HEK293 (cell line): ENCODE results near the gene LAMA4.
A peak's percentile ranks its signal among the peaks of the same experiment; 100 is the strongest.

Experiments used
- CTCF ChIA-PET: fragments of 350-600 bp; formaldehyde crosslinking; extraction: SDS; loops from one replicate; lab custom pipeline; 2021; ENCODE audit warnings: antibody characterized with exemption; lab: Yijun Ruan, JAX
- POLR2A ChIA-PET: fragments of 300-600 bp; formaldehyde crosslinking; extraction: SDS; loops from one replicate; lab custom pipeline; 2020; ENCODE audit warnings: antibody characterized with exemption, inconsistent platforms; lab: Yijun Ruan, JAX
- H3K27ac ChIP-seq: fragments of 200-500 bp; sonication (Bioruptor generic); 2 replicates; pipeline ENCODE4 v1.5.1; 2014; ENCODE audit warnings: low read depth, low read length, control low read depth, inconsistent platforms; ENCODE audit errors: extremely low read depth
- H3K36me3 ChIP-seq, 2 experiments: fragments of 200-500 bp in 1 of 2; sonication (Bioruptor generic) in 1 of 2; 1 replicate in 1 of 2; 2 replicates in 1 of 2; pipeline ENCODE4 v1.5.1; 2014 to 2017; ENCODE audit warnings: inconsistent platforms in 2 of 2, low read length in 2 of 2; ENCODE audit not compliant: control insufficient read depth in 2 of 2, insufficient read depth in 1 of 2
- H3K4me1 ChIP-seq: fragments of 200-500 bp; sonication (Bioruptor generic); 2 replicates; pipeline ENCODE4 v1.5.1; 2014; ENCODE audit warnings: mild to moderate bottlenecking, low read length, inconsistent platforms; ENCODE audit not compliant: control insufficient read depth, insufficient read depth
- H3K4me3 ChIP-seq: 2 replicates; pipeline ENCODE4 v1.5.1; 2011; ENCODE audit warnings: low read depth, mild to moderate bottlenecking, control low read depth, low read length, moderate library complexity
- H3K9me3 ChIP-seq: fragments of 200-500 bp; sonication (Bioruptor generic); 2 replicates; pipeline ENCODE4 v1.5.1; 2014; ENCODE audit warnings: low read depth, low read length, inconsistent platforms; ENCODE audit not compliant: control insufficient read depth, insufficient read depth
- HOXD13 ChIP-seq: sonication (generic); formaldehyde crosslinking; IDR thresholded peaks from 2 replicates; pipeline ENCODE4 v1.8.0; 2022; ENCODE audit warnings: missing genetic modification reagents, borderline replicate concordance
- KLF1 ChIP-seq: fragments of 450-650 bp; formaldehyde crosslinking; IDR thresholded peaks from 2 replicates; pipeline ENCODE4 v1.5.1; 2016; ENCODE audit warnings: missing biosample characterization, missing genetic modification characterization
- SCRT2 ChIP-seq: fragments of 450-650 bp; formaldehyde crosslinking; IDR thresholded peaks from 2 replicates; pipeline ENCODE4 v1.5.1; 2016; ENCODE audit warnings: missing biosample characterization, missing genetic modification characterization
- TRIM28 ChIP-seq: IDR thresholded peaks from 2 replicates; pipeline ENCODE4 v1.6.1; 2011; ENCODE audit warnings: low read length, control low read depth, borderline replicate concordance
- ZBTB17 ChIP-seq: fragments of 450-650 bp; formaldehyde crosslinking; IDR thresholded peaks from 2 replicates; pipeline ENCODE4 v1.5.1; 2016; ENCODE audit warnings: missing biosample characterization, missing genetic modification characterization
- ZFHX2 ChIP-seq: fragments of 450-650 bp; formaldehyde crosslinking; conservative IDR thresholded peaks from 2 replicates; pipeline ENCODE4 v1.5.1; 2016; ENCODE audit warnings: missing biosample characterization, missing genetic modification characterization
- ZNF155 ChIP-seq: fragments of 450-650 bp; formaldehyde crosslinking; IDR thresholded peaks from 2 replicates; pipeline ENCODE4 v1.5.1; 2016; ENCODE audit warnings: missing biosample characterization, missing genetic modification characterization
- ZNF629 ChIP-seq: fragments of 450-650 bp; formaldehyde crosslinking; IDR thresholded peaks from 2 replicates; pipeline ENCODE4 v1.5.1; 2017; ENCODE audit warnings: missing biosample characterization, missing genetic modification characterization
- ZNF664 ChIP-seq: fragments of 450-650 bp; formaldehyde crosslinking; IDR thresholded peaks from 2 replicates; pipeline ENCODE4 v1.5.1; 2016; ENCODE audit warnings: missing biosample characterization, missing genetic modification characterization
- ZNF837 ChIP-seq: fragments of 450-650 bp; formaldehyde crosslinking; IDR thresholded peaks from 2 replicates; pipeline ENCODE4 v1.5.1; 2016; ENCODE audit warnings: missing biosample characterization, missing genetic modification characterization
- TF ChIP-seq, protein P1 (sequence below): fragments of 450-650 bp; formaldehyde crosslinking; IDR thresholded peaks from 2 replicates; pipeline ENCODE4 v1.5.1; 2017; ENCODE audit warnings: missing biosample characterization, missing genetic modification characterization
- TF ChIP-seq, protein P2 (sequence below): fragments of 450-650 bp; formaldehyde crosslinking; IDR thresholded peaks from 2 replicates; pipeline ENCODE4 v1.5.1; 2016; ENCODE audit warnings: missing biosample characterization, missing genetic modification characterization
- TF ChIP-seq, protein P3 (sequence below): fragments of 450-650 bp; formaldehyde crosslinking; IDR thresholded peaks from 2 replicates; pipeline ENCODE4 v1.5.1; 2017; ENCODE audit warnings: missing biosample characterization, missing genetic modification characterization
- TF ChIP-seq, protein P4 (sequence below): fragments of 450-650 bp; formaldehyde crosslinking; IDR thresholded peaks from 2 replicates; pipeline ENCODE4 v1.5.1; 2016; ENCODE audit warnings: missing biosample characterization, missing genetic modification characterization, borderline replicate concordance

LAMA4 gene

DNA sequence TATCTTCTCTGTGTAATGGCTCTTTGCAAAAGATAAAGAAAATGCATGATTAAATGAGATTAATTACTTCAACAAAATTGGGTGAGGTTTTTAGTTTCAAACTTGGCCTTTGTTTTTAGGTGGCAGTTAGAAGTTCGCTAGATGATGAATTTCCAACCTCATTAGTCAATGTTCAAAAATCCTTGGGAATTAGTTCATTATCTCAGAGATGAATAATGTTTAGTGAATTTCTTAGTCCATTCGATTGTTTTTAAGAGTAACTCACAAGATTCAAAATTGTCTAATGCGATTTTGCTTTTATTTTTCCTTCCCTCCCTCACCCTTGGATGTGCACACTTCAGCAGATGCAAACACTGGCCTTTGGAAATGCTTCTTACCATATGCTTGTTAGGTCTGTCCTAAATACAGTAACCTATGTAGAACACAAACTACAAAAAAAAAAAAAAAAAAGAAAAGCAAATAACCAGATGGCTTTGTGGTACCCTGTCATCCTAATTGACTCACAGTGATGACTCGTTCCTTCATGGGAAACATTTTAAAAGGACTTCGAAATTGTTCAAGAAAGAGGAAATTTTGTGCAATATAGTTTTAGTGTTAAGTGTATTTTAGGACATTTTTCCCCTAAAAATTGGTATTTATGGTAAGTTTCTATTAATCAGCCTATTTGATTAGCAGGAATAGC, 100.3 kb downstream of the LAMA4 start:
- H3K4me1 ChIP-seq = no peaks in the 10 kb centered on the region
- ChIA-PET POLR2A (interaction anchor here (1.2 kb wide), 1 partner anchor 67 kb away, joined by 4 read pairs; the partner anchor contains the start of genes FAM229B and TUBE1), CTCF (interaction anchor here (1.0 to 1.4 kb wide), 2 partner anchors 9 to 67 kb away, joined by 3 to 8 read pairs; partner anchors contain the start of genes FAM229B and TUBE1)

DNA sequence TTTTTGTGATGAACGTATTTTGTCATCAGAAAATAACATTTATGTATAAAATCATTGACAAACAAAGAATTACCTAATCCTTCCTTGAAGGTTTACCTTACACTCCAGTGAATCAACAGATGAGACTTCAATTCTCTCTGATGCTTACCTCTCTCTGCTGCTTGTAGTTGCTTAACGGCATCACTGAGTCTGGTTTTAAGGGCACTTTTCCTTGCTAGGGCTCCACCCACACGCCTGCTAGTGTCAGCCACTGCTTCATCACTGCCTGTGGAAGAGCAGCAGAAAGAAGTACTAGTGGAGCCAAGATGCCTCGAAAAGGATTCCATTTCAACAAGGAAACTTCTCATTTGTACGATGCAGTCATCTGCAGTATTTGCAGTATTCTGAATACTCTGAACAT, 104.0 kb downstream of the LAMA4 start:
- no peak overlapping the region for H3K27ac ChIP-seq
- CTCF ChIA-PET = interaction anchor here (1.7 kb wide), 1 partner anchor 13 kb away, joined by 14 read pairs; no protein-coding TSS in a partner anchor
- no peaks in the 10 kb centered on the region for H3K36me3 ChIP-seq
- H3K4me1 ChIP-seq = no peaks in the 10 kb centered on the region
- POLR2A ChIA-PET = no interaction called here
- no peak overlapping the region for H3K4me3 ChIP-seq
- H3K9me3 ChIP-seq = no peaks in the 10 kb centered on the region
- TF ChIP-seq TRIM28 (peak; percentile 17; the same call in 1 of the 2 replicates), ZNF837 (no peak), ZFHX2 (tag by site-specific recombination) (peak; percentile 32; the same call in 1 of the 2 replicates), SCRT2 (tag by site-specific recombination) (peak; percentile 70), ZBTB17 (tag by site-specific recombination) (peak; percentile 78), HOXD13 (no peak), ZNF155 (no peak), KLF1 (0 out of 2 replicates have a peak, but pooled peaks have one; percentile 30)
- TF ChIP-seq, protein P1, sequence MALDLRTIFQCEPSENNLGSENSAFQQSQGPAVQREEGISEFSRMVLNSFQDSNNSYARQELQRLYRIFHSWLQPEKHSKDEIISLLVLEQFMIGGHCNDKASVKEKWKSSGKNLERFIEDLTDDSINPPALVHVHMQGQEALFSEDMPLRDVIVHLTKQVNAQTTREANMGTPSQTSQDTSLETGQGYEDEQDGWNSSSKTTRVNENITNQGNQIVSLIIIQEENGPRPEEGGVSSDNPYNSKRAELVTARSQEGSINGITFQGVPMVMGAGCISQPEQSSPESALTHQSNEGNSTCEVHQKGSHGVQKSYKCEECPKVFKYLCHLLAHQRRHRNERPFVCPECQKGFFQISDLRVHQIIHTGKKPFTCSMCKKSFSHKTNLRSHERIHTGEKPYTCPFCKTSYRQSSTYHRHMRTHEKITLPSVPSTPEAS (tag by site-specific recombination) = no peak
- TF ChIP-seq, all 188 proteins: peak for 5

More for the DNA sequence above, 100.3 kb downstream of the LAMA4 start:
- H3K27ac ChIP-seq = no peak overlapping the region
- no peaks in the 10 kb centered on the region for H3K36me3 ChIP-seq
- TF ChIP-seq, protein P2, sequence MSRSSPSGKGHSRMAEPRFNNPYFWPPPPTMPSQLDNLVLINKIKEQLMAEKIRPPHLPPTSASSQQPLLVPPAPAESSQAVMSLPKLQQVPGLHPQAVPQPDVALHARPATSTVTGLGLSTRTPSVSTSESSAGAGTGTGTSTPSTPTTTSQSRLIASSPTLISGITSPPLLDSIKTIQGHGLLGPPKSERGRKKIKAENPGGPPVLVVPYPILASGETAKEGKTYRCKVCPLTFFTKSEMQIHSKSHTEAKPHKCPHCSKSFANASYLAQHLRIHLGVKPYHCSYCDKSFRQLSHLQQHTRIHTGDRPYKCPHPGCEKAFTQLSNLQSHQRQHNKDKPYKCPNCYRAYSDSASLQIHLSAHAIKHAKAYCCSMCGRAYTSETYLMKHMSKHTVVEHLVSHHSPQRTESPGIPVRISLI (tag by site-specific recombination) = peak; percentile 77; the same call in 1 of the 2 replicates
- peak; percentile 26; the same call in 1 of the 2 replicates for TF ChIP-seq ZNF629 (tag by site-specific recombination)
- 0 out of 2 replicates have a peak, but pooled peaks have one; percentile 51 for TF ChIP-seq ZNF664 (tag by site-specific recombination)
- TF ChIP-seq, protein P3, sequence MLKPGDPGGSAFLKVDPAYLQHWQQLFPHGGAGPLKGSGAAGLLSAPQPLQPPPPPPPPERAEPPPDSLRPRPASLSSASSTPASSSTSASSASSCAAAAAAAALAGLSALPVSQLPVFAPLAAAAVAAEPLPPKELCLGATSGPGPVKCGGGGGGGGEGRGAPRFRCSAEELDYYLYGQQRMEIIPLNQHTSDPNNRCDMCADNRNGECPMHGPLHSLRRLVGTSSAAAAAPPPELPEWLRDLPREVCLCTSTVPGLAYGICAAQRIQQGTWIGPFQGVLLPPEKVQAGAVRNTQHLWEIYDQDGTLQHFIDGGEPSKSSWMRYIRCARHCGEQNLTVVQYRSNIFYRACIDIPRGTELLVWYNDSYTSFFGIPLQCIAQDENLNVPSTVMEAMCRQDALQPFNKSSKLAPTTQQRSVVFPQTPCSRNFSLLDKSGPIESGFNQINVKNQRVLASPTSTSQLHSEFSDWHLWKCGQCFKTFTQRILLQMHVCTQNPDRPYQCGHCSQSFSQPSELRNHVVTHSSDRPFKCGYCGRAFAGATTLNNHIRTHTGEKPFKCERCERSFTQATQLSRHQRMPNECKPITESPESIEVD (tag by site-specific recombination) = 0 out of 2 replicates have a peak, but pooled peaks have one; percentile 23
- TF ChIP-seq, protein P4, sequence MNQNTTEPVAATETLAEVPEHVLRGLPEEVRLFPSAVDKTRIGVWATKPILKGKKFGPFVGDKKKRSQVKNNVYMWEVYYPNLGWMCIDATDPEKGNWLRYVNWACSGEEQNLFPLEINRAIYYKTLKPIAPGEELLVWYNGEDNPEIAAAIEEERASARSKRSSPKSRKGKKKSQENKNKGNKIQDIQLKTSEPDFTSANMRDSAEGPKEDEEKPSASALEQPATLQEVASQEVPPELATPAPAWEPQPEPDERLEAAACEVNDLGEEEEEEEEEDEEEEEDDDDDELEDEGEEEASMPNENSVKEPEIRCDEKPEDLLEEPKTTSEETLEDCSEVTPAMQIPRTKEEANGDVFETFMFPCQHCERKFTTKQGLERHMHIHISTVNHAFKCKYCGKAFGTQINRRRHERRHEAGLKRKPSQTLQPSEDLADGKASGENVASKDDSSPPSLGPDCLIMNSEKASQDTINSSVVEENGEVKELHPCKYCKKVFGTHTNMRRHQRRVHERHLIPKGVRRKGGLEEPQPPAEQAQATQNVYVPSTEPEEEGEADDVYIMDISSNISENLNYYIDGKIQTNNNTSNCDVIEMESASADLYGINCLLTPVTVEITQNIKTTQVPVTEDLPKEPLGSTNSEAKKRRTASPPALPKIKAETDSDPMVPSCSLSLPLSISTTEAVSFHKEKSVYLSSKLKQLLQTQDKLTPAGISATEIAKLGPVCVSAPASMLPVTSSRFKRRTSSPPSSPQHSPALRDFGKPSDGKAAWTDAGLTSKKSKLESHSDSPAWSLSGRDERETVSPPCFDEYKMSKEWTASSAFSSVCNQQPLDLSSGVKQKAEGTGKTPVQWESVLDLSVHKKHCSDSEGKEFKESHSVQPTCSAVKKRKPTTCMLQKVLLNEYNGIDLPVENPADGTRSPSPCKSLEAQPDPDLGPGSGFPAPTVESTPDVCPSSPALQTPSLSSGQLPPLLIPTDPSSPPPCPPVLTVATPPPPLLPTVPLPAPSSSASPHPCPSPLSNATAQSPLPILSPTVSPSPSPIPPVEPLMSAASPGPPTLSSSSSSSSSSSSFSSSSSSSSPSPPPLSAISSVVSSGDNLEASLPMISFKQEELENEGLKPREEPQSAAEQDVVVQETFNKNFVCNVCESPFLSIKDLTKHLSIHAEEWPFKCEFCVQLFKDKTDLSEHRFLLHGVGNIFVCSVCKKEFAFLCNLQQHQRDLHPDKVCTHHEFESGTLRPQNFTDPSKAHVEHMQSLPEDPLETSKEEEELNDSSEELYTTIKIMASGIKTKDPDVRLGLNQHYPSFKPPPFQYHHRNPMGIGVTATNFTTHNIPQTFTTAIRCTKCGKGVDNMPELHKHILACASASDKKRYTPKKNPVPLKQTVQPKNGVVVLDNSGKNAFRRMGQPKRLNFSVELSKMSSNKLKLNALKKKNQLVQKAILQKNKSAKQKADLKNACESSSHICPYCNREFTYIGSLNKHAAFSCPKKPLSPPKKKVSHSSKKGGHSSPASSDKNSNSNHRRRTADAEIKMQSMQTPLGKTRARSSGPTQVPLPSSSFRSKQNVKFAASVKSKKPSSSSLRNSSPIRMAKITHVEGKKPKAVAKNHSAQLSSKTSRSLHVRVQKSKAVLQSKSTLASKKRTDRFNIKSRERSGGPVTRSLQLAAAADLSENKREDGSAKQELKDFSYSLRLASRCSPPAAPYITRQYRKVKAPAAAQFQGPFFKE = no peak
- no peak overlapping the region for H3K4me3 ChIP-seq
- H3K9me3 ChIP-seq = no peaks in the 10 kb centered on the region
